ENCODE measurements around the gene CFAP299.

DNA sequence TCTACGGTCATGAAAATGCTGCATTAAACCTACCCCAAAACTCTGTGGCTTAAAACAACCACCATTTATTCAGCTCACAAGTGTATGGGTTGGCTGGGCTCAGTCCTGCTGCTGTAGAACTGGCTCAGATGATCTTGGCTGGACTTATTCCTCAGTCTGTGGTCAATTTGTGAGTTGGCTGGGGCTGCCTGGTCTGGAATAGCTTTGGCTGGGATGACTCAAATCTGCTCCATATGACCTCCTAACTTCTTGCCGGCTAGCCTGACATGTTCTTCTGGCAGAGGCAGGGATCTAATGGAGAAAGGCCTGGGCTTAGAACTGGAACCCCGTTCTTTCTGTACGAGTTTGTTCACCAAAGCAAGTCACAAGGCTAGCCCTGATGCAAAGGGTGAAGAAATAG lies 71.7 kb downstream of the CFAP299 start:
- TF ChIP-seq, protein P1, sequence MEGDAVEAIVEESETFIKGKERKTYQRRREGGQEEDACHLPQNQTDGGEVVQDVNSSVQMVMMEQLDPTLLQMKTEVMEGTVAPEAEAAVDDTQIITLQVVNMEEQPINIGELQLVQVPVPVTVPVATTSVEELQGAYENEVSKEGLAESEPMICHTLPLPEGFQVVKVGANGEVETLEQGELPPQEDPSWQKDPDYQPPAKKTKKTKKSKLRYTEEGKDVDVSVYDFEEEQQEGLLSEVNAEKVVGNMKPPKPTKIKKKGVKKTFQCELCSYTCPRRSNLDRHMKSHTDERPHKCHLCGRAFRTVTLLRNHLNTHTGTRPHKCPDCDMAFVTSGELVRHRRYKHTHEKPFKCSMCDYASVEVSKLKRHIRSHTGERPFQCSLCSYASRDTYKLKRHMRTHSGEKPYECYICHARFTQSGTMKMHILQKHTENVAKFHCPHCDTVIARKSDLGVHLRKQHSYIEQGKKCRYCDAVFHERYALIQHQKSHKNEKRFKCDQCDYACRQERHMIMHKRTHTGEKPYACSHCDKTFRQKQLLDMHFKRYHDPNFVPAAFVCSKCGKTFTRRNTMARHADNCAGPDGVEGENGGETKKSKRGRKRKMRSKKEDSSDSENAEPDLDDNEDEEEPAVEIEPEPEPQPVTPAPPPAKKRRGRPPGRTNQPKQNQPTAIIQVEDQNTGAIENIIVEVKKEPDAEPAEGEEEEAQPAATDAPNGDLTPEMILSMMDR (conservative IDR thresholded peaks at IDR 0.05; ENCODE audit: low read length), result no peak
- no peak for TF ChIP-seq EZH2phosphoT487 (IDR thresholded peaks at IDR 0.05; ENCODE audit: borderline replicate concordance, low read depth, low read length)
